GM12801 (cell line): ENCODE results near the gene AHNAK.

Experiments
- TF ChIP-seq, protein P1 (sequence below): IDR thresholded peaks from one replicate; pipeline ENCODE4 v1.5.1; 2011; ENCODE audit warnings: control low read depth; ENCODE audit not compliant: insufficient read length; ENCODE audit errors: extremely low read depth

Gene AHNAK

GRCh38 chr11:62540804-62541701, 5.6 kb downstream of the AHNAK start:
- TF ChIP-seq, protein P1, sequence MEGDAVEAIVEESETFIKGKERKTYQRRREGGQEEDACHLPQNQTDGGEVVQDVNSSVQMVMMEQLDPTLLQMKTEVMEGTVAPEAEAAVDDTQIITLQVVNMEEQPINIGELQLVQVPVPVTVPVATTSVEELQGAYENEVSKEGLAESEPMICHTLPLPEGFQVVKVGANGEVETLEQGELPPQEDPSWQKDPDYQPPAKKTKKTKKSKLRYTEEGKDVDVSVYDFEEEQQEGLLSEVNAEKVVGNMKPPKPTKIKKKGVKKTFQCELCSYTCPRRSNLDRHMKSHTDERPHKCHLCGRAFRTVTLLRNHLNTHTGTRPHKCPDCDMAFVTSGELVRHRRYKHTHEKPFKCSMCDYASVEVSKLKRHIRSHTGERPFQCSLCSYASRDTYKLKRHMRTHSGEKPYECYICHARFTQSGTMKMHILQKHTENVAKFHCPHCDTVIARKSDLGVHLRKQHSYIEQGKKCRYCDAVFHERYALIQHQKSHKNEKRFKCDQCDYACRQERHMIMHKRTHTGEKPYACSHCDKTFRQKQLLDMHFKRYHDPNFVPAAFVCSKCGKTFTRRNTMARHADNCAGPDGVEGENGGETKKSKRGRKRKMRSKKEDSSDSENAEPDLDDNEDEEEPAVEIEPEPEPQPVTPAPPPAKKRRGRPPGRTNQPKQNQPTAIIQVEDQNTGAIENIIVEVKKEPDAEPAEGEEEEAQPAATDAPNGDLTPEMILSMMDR = no peak

DNA sequence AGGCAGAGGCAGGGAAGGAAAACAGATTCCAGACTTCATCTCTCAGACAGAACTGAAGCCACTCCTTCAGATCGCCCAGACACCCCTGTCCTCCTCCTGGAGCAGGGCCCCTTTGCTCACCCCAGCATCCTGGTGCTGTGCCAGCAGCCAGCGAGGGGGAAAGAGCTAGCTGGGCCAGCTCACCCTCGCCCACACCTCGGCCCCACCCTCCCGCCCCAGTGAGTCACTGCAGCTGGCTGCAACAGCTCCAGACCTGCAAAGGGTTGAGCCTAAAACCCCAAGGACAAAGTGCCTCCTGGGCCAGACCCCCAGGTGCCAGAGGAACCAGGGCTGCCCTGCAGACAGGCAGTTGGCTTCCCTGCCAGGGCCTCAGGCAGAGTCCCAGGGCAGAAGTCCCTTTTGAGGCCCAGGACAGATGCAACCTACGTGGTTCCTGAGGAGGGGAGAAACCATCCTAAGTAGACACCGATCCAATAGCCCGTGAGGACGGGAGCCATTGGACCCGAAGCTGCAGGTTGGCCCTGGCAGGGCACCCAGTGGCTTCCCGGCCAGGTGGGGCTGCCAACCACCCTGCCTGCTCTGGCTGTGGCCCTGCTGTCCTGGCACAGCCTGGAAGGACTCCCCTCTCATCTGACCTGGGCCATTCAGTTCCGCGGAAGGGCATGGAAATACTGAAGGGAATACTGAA, 7.2 kb downstream of the AHNAK start:
- TF ChIP-seq, protein P1 = no peak

- TF ChIP-seq, protein P1 = no peak
Measured at GRCh38 chr11:62538470-62539237, 8.0 kb downstream of the AHNAK start.

DNA sequence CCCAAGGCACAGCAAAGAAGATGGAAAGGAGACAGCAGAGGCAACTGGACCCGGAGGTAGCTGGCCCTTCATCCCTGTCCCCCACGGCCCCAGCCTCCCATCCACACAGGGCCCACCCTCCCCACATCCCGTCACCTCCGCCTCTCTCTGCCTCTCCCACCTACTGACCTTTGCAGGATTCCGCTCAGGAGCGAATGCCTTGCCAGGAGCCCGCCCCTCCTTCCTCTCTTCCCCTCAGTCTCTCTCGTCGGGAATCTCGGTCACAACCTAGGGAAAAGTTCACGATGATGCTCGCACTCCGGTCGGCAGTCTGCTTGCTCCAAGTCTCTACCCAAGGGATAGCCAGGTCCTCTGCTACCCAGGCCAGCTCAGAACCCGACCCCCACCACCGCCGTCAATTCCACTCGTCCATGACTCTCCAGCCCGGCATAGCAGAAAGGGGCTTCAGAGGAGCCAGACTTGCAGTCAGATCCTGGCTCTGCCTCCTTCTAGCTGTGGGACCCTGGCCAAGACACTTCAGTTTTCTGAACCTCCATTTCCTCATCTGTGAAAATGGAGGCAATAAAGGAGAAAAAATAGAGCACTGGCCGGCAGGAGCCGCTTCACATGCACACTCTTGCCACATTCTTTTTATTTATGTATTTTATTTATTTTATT, 10.2 kb downstream of the AHNAK start:
- TF ChIP-seq, protein P1 = no peak

DNA sequence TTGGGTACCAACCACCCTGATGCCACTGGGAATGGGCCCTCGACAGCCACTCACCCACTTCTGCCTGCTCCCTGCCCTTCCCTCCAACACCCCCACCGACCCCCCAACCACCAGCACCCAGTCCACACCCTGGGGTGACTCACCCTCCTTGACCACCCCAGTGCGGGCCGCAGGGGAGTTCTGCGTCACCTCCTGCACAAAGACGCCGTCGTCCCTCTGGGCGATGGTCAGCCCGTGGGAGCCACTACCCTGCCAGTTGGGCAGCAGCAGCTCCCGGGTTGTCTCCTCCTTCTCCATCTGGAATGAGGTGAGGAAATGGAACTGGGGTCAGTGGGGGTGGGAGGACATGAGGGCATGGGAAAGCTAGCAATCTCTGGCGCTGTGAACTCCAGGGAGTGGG, 10.8 kb downstream of the AHNAK start:
- TF ChIP-seq, protein P1 = no peak

DNA sequence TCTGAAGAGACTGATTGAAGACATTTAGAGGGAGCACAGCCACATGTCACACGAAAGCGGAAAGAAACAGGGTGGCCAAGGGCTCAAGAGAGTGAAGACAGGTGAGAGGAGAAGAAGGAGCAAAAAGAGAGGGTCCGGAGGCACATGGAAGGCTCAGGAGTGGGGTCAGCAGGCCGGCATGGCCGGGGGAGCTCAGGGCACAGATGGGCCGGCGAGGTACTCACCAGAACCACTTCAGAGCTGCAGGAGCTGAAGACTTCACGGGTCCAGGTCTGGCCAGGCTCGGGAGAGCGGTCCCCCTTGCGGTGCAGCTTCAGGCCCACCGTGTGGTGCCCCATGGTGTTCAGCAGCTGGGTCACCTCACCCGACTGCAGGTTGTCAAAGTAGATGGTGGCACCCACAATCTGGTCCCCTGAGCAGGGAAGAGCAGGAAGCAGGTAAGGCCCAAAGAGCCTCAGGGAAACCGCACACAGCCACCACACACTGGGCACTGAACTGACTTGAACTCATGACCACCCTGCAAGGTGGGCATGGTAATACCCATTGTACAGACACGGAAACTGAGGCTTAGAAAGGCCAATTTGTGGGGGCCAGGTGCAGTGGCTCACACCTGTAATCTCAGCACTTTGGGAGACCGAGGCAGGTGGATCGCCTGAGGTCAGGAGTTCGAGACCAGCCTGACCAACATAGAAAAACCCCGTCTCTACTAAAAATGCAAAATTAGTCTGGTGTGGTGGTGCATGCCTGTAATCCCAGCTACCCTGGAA, 11.6 kb downstream of the AHNAK start:
- TF ChIP-seq, protein P1 = no peak
